ENCODE measurements around the gene ARPC2. TPM values are rescaled to one million over a fixed set of nuclear protein-coding genes. Genes with fewer than 3 reads are reported as not detected.

The ARPC2 gene
- total and polyA plus RNA-seq, 2 of the 13 experiments (the other 11 are each of a cell fraction or from before 2014, with no cell fraction given), result 168 to 303 TPM

DNA sequence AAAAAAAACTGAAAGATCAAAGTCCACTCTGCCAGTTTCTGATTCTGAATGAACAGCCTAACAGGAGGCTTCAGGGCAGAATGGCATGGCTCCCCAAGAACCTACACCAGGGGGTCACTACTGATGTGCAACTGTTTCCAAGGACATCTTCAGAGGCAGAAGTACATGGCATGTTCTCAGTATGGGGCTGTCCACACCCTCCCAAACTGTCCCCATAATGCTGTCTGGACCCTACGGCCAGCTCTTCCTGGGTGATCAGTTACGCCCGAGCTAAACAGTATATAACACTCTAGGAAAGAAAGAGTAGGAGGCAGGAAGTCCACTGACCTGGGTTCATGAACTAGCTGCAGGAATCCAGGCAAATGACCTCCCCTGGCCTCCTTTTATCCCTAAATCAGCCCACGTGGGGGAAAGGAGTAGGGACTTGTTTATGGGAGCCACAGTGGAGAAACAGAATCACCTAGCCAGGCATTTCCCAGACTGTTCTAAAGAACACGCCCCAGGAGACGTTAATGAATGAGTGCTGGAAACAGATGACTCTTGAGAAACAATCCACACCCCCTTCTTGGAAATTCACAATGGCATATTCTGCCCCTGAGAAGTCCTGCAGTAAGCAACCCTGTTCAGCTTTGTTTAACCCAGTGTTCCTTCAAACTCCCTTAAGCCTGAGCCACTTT, 72.8 kb downstream of the ARPC2 start (continued):
- TF ChIP-seq SALL1 (CRISPR knock-in tag; IDR thresholded peaks at IDR 0.05) (peak; percentile 53), ZBTB21 (CRISPR knock-in tag; IDR thresholded peaks at IDR 0.05) (no peak), KLF16 (CRISPR knock-in tag; IDR thresholded peaks at IDR 0.05) (0 out of 4 replicates have a peak, but pooled peaks of 1 of the 2 experiments have one; percentile 19), SRY (CRISPR knock-in tag; IDR thresholded peaks at IDR 0.05) (no peak), SP5 (CRISPR knock-in tag; IDR thresholded peaks at IDR 0.05; ENCODE audit: borderline replicate concordance, low read depth) (0 out of 2 replicates have a peak, but pooled peaks have one; percentile 44), ZNF383 (CRISPR knock-in tag; IDR thresholded peaks at IDR 0.05; ENCODE audit: borderline replicate concordance) (no peak), U2AF2 (IDR thresholded peaks at IDR 0.05; ENCODE audit: low read depth, low read length) (no peak), AKAP8 (CRISPR knock-in tag; IDR thresholded peaks at IDR 0.05) (0 out of 2 replicates have a peak, but pooled peaks have one; percentile 74), ZNF564 (CRISPR knock-in tag; IDR thresholded peaks at IDR 0.05) (0 out of 2 replicates have a peak, but pooled peaks have one; percentile 11), ZNF547 (CRISPR knock-in tag; IDR thresholded peaks at IDR 0.05) (peak; percentile 26; the same call in 1 of the 2 replicates), DMAP1 (CRISPR knock-in tag; IDR thresholded peaks at IDR 0.05) (no peak), ZBTB33 (CRISPR knock-in tag; IDR thresholded peaks at IDR 0.05) (peak; percentile 7; the same call in 1 of the 2 replicates), HIC2 (CRISPR knock-in tag; IDR thresholded peaks at IDR 0.05; ENCODE audit: low read depth) (peak; percentile 77), ELF3 (CRISPR knock-in tag; IDR thresholded peaks at IDR 0.05) (peak; percentile 65), MEF2D (CRISPR knock-in tag; IDR thresholded peaks at IDR 0.05) (no peak; the same call in 1 of the 2 replicates), FOXP1 (IDR thresholded peaks at IDR 0.05) (no peak), FOXP1 (CRISPR knock-in tag; IDR thresholded peaks at IDR 0.05) (no peak), ZNF256 (CRISPR knock-in tag; conservative IDR thresholded peaks at IDR 0.05) (no peak), CEBPB (IDR thresholded peaks at IDR 0.05; ENCODE audit: borderline replicate concordance, low read depth, low read length) (no peak)
- TF ChIP-seq, protein P1, sequence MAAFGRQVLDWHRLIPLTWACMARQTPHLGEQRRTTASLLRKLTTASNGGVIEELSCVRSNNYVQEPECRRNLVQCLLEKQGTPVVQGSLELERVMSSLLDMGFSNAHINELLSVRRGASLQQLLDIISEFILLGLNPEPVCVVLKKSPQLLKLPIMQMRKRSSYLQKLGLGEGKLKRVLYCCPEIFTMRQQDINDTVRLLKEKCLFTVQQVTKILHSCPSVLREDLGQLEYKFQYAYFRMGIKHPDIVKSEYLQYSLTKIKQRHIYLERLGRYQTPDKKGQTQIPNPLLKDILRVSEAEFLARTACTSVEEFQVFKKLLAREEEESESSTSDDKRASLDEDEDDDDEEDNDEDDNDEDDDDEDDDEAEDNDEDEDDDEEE (CRISPR knock-in tag; IDR thresholded peaks at IDR 0.05), result no peak
- TF ChIP-seq, protein P2, sequence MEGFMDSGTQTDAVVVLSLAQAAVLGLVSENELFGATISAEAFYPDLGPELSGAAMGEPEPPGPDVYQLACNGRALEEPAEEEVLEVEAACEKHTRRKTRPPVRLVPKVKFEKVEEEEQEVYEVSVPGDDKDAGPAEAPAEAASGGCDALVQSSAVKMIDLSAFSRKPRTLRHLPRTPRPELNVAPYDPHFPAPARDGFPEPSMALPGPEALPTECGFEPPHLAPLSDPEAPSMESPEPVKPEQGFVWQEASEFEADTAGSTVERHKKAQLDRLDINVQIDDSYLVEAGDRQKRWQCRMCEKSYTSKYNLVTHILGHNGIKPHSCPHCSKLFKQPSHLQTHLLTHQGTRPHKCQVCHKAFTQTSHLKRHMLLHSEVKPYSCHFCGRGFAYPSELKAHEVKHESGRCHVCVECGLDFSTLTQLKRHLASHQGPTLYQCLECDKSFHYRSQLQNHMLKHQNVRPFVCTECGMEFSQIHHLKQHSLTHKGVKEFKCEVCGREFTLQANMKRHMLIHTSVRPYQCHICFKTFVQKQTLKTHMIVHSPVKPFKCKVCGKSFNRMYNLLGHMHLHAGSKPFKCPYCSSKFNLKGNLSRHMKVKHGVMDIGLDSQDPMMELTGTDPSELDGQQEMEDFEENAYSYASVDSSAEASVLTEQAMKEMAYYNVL (CRISPR knock-in tag; IDR thresholded peaks at IDR 0.05; ENCODE audit: borderline replicate concordance), result peak; percentile 61; the same call in 1 of the 2 replicates
- TF ChIP-seq, protein P3, sequence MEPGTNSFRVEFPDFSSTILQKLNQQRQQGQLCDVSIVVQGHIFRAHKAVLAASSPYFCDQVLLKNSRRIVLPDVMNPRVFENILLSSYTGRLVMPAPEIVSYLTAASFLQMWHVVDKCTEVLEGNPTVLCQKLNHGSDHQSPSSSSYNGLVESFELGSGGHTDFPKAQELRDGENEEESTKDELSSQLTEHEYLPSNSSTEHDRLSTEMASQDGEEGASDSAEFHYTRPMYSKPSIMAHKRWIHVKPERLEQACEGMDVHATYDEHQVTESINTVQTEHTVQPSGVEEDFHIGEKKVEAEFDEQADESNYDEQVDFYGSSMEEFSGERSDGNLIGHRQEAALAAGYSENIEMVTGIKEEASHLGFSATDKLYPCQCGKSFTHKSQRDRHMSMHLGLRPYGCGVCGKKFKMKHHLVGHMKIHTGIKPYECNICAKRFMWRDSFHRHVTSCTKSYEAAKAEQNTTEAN (CRISPR knock-in tag; conservative IDR thresholded peaks at IDR 0.05), result 0 out of 2 replicates have a peak, but pooled peaks have one; percentile 48
